Skeletal muscle tissue (tissue), 4 donors: ENCODE results near the gene TNNC2. TPM values are rescaled to one million over a fixed set of nuclear protein-coding genes. Genes with fewer than 3 reads are reported as not detected.
"Not testable (repeated sequence)": the region's sequence is repeated elsewhere in the genome, so short reads cannot be mapped to it uniquely, and the experiment has no call there.

ENCODE experiments used
- H3K27ac ChIP-seq: one replicate; pipeline ENCODE4 v1.7.0; 2013; ENCODE audit warnings: mild to moderate bottlenecking, low read depth, low read length, inconsistent platforms
- H3K27me3 ChIP-seq, 3 donors: one replicate each; pipeline ENCODE4 v1.7.0; 2013; ENCODE audit warnings: low read length in 3 of 3; ENCODE audit not compliant: control insufficient read depth in 3 of 3, insufficient read depth in 3 of 3
- H3K36me3 ChIP-seq, 3 donors: one replicate each; pipeline ENCODE4 v1.7.0; 2013; ENCODE audit warnings: low read length in 3 of 3; ENCODE audit not compliant: control insufficient read depth in 3 of 3, insufficient read depth in 3 of 3
- H3K4me1 ChIP-seq, 3 donors: one replicate each; pipeline ENCODE4 v1.7.0; 2013; ENCODE audit warnings: low read length in 3 of 3, mild to moderate bottlenecking in 3 of 3; ENCODE audit not compliant: control insufficient read depth in 3 of 3, insufficient read depth in 3 of 3
- H3K4me3 ChIP-seq, 3 donors: one replicate each; pipeline ENCODE4 v1.7.0; 2013; ENCODE audit warnings: low read length in 3 of 3
- H3K9ac ChIP-seq, 3 donors: one replicate each; pipeline ENCODE4 v1.7.0; 2013; ENCODE audit warnings: low read length in 3 of 3, mild to moderate bottlenecking in 3 of 3, moderate library complexity in 2 of 3, low read depth in 1 of 3
- H3K9me3 ChIP-seq, 3 donors: one replicate each; pipeline ENCODE4 v1.7.0; 2013; ENCODE audit warnings: low read length in 3 of 3; ENCODE audit not compliant: control insufficient read depth in 3 of 3
- total RNA-seq: library from RNA; depleted of rRNA; stranded (reverse); fragments of >200 nt; gene quantifications from one replicate; pipeline ENCODE4 v1.2.3, GENCODE V29; 2014
- donor health status: Osteomylitis.

TNNC2 gene
- total RNA-seq, 1 donor from 2014 or later, result 2,844 TPM

DNA sequence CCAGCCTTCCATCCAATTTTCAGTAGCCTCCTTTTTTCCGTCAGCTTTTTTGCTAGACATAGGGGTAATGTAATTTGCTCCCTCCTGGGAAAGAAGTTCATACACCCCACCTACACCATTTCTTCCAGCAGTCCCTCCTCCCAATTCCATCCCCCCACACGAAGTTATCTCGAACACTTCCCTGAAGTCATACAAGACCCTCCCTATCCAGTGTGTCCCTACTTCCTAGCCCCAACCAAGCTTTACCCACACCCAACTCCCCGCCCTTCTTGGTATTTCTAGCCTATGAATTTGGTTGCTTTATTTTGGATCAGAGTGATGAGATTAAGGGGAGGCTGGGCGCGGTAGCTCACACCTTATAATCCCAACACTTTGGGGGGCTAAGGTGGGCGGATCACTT is 13.6 kb downstream of the TNNC2 start:
- Histone ChIP-seq H3K9me3 (no peaks in the 10 kb centered on the region), H3K9ac (no peak overlapping the region), H3K4me1 (peaks cover 10 to 17% (median 15%) of the 10 kb centered on the region in 3 donors), H3K27me3 (no peaks in the 10 kb centered on the region), H3K36me3 (peaks cover 29 to 32% (median 31%) of the 10 kb centered on the region in 3 donors), H3K4me3 (no peak overlapping the region), H3K27ac (no peak overlapping the region)

GRCh38 chr20:45813006-45813340 is 14.1 kb downstream of the TNNC2 start:
- Histone ChIP-seq H3K36me3 (peaks cover 29 to 34% (median 31%) of the 10 kb centered on the region in 3 donors), H3K9me3 (no peaks in the 10 kb centered on the region), H3K4me3 (peak overlapping the region; percentile 56 to 67 (median 56)), H3K9ac (peak overlapping the region in 1 of 3 donors; percentile 51), H3K4me1 (peaks cover 10 to 17% (median 15%) of the 10 kb centered on the region in 3 donors), H3K27me3 (no peaks in the 10 kb centered on the region), H3K27ac (no peak overlapping the region)

DNA sequence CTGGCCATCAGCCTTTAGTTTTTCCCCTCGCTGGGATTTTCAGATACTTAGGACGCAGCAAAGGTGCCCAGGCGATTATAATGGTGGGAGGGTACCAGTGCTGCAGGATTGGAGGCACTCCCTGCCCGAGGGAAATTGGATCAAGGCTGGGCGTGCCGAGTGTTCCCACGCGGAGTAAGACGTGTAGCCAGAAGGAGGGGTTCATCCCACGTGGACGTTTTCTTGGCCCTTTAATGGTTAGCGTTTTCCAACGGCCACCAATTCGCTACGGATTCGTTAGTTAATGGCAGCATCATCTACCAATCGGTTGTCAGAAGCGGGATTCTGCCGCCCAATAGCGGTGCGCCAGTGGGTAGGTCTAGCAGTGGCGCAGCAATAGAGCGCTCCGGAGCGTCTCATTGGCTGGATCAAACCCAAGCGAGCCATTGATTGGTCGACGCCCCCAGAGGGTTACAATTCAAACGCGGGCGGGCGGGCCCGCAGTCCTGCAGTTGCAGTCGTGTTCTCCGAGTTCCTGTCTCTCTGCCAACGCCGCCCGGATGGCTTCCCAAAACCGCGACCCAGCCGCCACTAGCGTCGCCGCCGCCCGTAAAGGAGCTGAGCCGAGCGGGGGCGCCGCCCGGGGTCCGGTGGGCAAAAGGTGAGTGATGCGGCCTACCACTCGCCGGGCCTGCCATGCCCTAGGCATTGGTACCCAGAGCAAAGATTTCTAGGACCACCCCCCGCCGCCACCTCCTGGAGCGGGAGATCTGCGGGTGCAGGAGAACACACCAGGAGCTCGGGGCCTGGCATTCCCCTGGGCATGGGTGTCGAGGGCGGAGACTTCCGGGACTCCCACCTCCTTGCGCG is 14.7 kb downstream of the TNNC2 start, which contains the start of gene UBE2C:
Gene UBE2C, plus strand, starts transcription at position 488 of the 849 bp plus-strand sequence. Its CDS starts 52 bp downstream, at position 540.
- H3K9me3 ChIP-seq, result no peaks in the 10 kb centered on the region
- no peak within 1 kb of the TSS for H3K27ac ChIP-seq
- H3K36me3 ChIP-seq, result peaks cover 29 to 34% (median 31%) of the 10 kb centered on the region in 3 donors
- peaks cover 10 to 14% (median 13%) of the 10 kb centered on the region in 3 donors for H3K4me1 ChIP-seq
- peak within 1 kb of the TSS in 2 of 3 donors; percentile 51 to 62 for H3K9ac ChIP-seq
- peak within 1 kb of the TSS; percentile 56 to 71 (median 71) for H3K4me3 ChIP-seq
- no peaks in the 10 kb centered on the region for H3K27me3 ChIP-seq

DNA sequence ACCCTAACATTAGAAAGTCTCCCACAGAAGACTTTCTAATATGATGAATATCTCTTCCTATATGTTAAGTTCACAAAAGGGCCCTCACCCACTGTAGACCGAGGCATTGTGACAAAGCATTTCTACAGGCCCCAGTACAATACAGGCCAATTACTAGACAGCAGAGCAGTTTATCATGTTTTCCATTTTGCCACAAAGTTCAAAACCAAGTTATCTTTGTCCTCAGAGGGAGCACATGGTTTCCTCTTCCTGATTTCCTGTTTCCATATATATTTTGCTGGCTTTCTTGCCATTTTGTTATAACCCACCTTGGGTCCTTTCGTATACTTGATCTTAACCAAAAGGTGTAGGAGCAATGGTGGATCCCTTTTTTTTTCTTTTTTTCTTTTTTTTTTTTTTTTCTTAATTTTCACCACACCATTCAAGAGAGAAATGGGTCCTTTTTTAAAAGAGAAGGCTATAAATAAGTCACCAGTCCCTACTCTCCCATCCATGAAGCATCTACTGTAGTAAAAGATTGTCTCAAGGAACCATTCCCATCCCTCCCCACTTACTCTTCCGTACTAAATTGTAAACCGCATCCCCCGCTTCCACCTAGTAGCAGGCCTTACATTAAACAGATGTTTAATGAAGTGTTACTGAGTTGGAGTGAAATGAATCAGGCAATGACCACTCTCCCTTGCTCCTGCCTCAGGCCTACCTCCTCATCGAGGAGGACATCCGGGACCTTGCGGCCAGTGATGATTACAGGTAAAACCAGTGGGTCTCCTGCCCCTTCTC is 16.7 kb downstream of the TNNC2 start:
- Histone ChIP-seq H3K4me3 (no peak overlapping the region), H3K4me1 (peaks cover 10 to 12% (median 11%) of the 10 kb centered on the region in 3 donors), H3K27ac (no peak overlapping the region), H3K9ac (no peak overlapping the region), H3K36me3 (peaks cover 38 to 45% (median 40%) of the 10 kb centered on the region in 3 donors), H3K27me3 (no peaks in the 10 kb centered on the region), H3K9me3 (no peaks in the 10 kb centered on the region)

- H3K36me3 ChIP-seq, result peaks cover 52 to 58% (median 55%) of the 10 kb centered on the region in 3 donors
These were observed 25.3 kb downstream of the TNNC2 start for GRCh38 chr20:45801851-45802250.

GRCh38 chr20:45798935-45799642 is 28.0 kb downstream of the TNNC2 start:
- peaks cover 43 to 51% (median 44%) of the 10 kb centered on the region in 3 donors for H3K36me3 ChIP-seq
- no peaks in the 10 kb centered on the region for H3K27me3 ChIP-seq
- H3K4me1 ChIP-seq, result peaks cover 16 to 29% (median 26%) of the 10 kb centered on the region in 3 donors
- H3K9me3 ChIP-seq, result no peaks in the 10 kb centered on the region
- no peak overlapping the region for H3K4me3 ChIP-seq
- H3K9ac ChIP-seq, result peak overlapping the region in 2 of 3 donors; percentile 34 to 47
- peak overlapping the region; percentile 64 for H3K27ac ChIP-seq

More at GRCh38 chr20:45801851-45802250, 25.3 kb downstream of the TNNC2 start:
- no peak overlapping the region for H3K4me3 ChIP-seq
- no peak overlapping the region for H3K27ac ChIP-seq
- H3K9me3 ChIP-seq, result no peaks in the 10 kb centered on the region
- H3K9ac ChIP-seq, result peak overlapping the region in 1 of 3 donors; percentile 8
- peaks cover 7 to 16% (median 15%) of the 10 kb centered on the region in 3 donors for H3K4me1 ChIP-seq
- no peaks in the 10 kb centered on the region for H3K27me3 ChIP-seq

- Histone ChIP-seq H3K4me1 (peaks cover 18 to 31% (median 27%) of the 10 kb centered on the region in 3 donors), H3K36me3 (peaks cover 36 to 44% (median 38%) of the 10 kb centered on the region in 3 donors)
- not testable (repeated sequence) for H3K27ac ChIP-seq, H3K4me3 ChIP-seq, H3K9ac ChIP-seq, H3K27me3 ChIP-seq, H3K9me3 ChIP-seq
These were observed 29.2 kb downstream of the TNNC2 start for GRCh38 chr20:45797955-45798354.

- not testable (repeated sequence) for H3K4me3 ChIP-seq, H3K27me3 ChIP-seq, H3K9me3 ChIP-seq, H3K9ac ChIP-seq
- peaks cover 33 to 44% (median 34%) of the 10 kb centered on the region in 3 donors for H3K36me3 ChIP-seq
- peak overlapping the region; percentile 97 for H3K27ac ChIP-seq
- peaks cover 22 to 36% (median 32%) of the 10 kb centered on the region in 3 donors for H3K4me1 ChIP-seq
These were observed 29.6 kb downstream of the TNNC2 start for GRCh38 chr20:45797510-45797909.

- Histone ChIP-seq H3K9ac (peak overlapping the region; percentile 63 to 79 (median 63)), H3K36me3 (peaks cover 23 to 33% (median 25%) of the 10 kb centered on the region in 3 donors), H3K9me3 (no peaks in the 10 kb centered on the region), H3K4me3 (peak overlapping the region; percentile 17 to 45 (median 35)), H3K27ac (peak overlapping the region; percentile 97), H3K4me1 (peaks cover 26 to 40% (median 36%) of the 10 kb centered on the region in 3 donors), H3K27me3 (no peaks in the 10 kb centered on the region)
These were observed 30.6 kb downstream of the TNNC2 start for GRCh38 chr20:45796337-45797065.
